Prostate gland (tissue), 2 donors: ENCODE measurements around the gene RNF220. TPM values are rescaled to one million over a fixed set of nuclear protein-coding genes. Genes with fewer than 3 reads are reported as not detected.

Experiments used
- DNase-seq: peaks from one replicate; pipeline ENCODE4 v3.0.0-alpha.2; 2019; ENCODE audit warnings: low spot score
- H3K27ac ChIP-seq, 2 donors: fragments of 200-600 bp; sonication (generic); 2 replicates each; pipeline ENCODE4 v1.5.1; 2017 to 2019
- H3K27me3 ChIP-seq: fragments of 200-600 bp; sonication (generic); replicated peaks from 2 replicates; pipeline ENCODE4 v1.5.1; 2019; ENCODE audit not compliant: insufficient read depth
- H3K36me3 ChIP-seq, 2 donors: fragments of 200-600 bp; sonication (generic); 1 replicate in 1 of 2; 2 replicates in 1 of 2; pipeline versions ENCODE4 v1.5.1 to v1.8.1; 2017 to 2019
- H3K4me1 ChIP-seq: fragments of 200-600 bp; sonication (generic); replicated peaks from 2 replicates; pipeline ENCODE4 v1.5.1; 2019
- H3K4me3 ChIP-seq, 2 donors: fragments of 200-600 bp; sonication (generic); 2 replicates each; pipeline ENCODE4 v1.5.1; 2017 to 2019
- H3K9me3 ChIP-seq: fragments of 200-600 bp; sonication (generic); 2 replicates; pipeline ENCODE4 v1.5.1; 2017
- CTCF ChIP-seq, 4 experiments: fragments of 200-600 bp in 2 of 4; fragments of 450-650 bp in 2 of 4; sonication (generic) in 2 of 4; IDR thresholded peaks; 1 replicate in 3 of 4; 2 replicates in 1 of 4; pipeline ENCODE4 v1.5.1; 2016 to 2019; ENCODE audit warnings: antibody characterized with exemption in 4 of 4, mild to moderate bottlenecking in 2 of 4, moderate library complexity in 2 of 4
- POLR2A ChIP-seq: fragments of 450-650 bp; IDR thresholded peaks from one replicate; pipeline ENCODE4 v1.6.1; 2016; ENCODE audit warnings: antibody characterized with exemption, mild to moderate bottlenecking
- POLR2AphosphoS5 ChIP-seq: sonication (generic); formaldehyde crosslinking; IDR thresholded peaks from one replicate; pipeline ENCODE4 v1.6.1; 2017; ENCODE audit warnings: antibody characterized with exemption
- WGBS: methylation state at CpG from one replicate; pipeline ENCODE4 v1.1.5; 2018; 5-methylcytosine and 5-hydroxymethylcytosine counted together
- intact Hi-C: fragments of 100-400 bp; cut with DNase I; formaldehyde crosslinking; loops from one replicate; pipeline ENCODE4 v1.14.2; 2022
- total RNA-seq, 2 donors: library from RNA; depleted of rRNA; stranded (reverse); fragments of >200 nt; gene quantifications; one replicate each; pipeline ENCODE4 v1.1.0, GENCODE V29; 2016

The RNF220 gene
- total RNA-seq, 2 donors from 2014 or later = 116 to 147 TPM

DNA sequence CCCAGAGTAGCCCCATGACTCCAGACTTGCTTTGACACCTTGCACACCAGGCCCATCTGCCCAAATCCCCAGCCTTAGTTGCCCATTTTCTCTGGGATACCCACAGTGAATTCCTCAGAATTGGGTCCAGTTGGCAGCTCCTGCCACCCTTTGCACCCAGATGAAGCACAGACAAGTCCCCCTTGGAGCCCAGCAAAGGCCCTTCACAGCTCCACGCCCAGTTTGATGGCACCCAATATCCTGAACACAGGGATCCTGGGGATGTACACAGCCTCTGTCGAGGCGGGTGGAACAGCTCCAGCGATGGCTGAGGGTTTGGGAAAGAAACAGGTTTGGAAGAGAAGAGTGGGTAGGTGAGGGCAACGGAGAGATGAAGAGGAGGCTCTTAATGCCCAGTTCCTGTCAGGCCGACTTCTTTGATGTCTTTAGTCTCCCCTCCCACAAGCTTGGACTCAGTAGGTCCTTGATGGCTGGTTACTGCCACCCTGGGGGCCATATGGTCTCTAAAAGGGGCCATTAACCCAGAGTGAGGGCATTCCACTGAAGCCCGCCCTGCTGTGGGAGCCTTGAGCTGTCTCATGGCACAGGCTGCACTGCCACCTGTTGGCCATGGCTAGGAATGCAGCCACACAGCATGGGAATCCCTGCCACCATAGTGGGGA lies 247.5 kb downstream of the RNF220 start:
- TF ChIP-seq CTCF (IDR thresholded peaks at IDR 0.05) (peak; percentile 86 to 94 (median 92)), POLR2A (no peak), POLR2AphosphoS5 (peak; percentile 19)
- no peaks in the 10 kb centered on the region for H3K27me3 ChIP-seq
- 46% methylated on average over 7 of the region's 7 CpGs for WGBS
- peak; percentile 63 for DNase-seq
- intact Hi-C loops = loop anchor here (2.0 to 10.0 kb wide), 3 partner anchors 42 to 435 kb away; no protein-coding TSS in a partner anchor
- H3K27ac ChIP-seq = no peak overlapping the region
- H3K4me3 ChIP-seq = no peak overlapping the region
- peaks cover 11% of the 10 kb centered on the region for H3K4me1 ChIP-seq
- H3K9me3 ChIP-seq = no peaks in the 10 kb centered on the region
- no peaks in the 10 kb centered on the region for H3K36me3 ChIP-seq

GRCh38 chr1:44653107-44653964 lies 248.3 kb downstream of the RNF220 start:
- TF ChIP-seq POLR2A (no peak), CTCF (IDR thresholded peaks at IDR 0.05) (no peak), POLR2AphosphoS5 (no peak)
- DNase-seq = no peak
- Histone ChIP-seq H3K36me3 (no peaks in the 10 kb centered on the region), H3K27me3 (no peaks in the 10 kb centered on the region), H3K9me3 (no peaks in the 10 kb centered on the region), H3K4me3 (no peak overlapping the region), H3K4me1 (peaks cover 11% of the 10 kb centered on the region), H3K27ac (no peak overlapping the region)
- WGBS = 62% methylated on average over 11 of the region's 11 CpGs
- intact Hi-C loops = loop anchor here (2.0 to 10.0 kb wide), 3 partner anchors 43 to 436 kb away; no protein-coding TSS in a partner anchor

DNA sequence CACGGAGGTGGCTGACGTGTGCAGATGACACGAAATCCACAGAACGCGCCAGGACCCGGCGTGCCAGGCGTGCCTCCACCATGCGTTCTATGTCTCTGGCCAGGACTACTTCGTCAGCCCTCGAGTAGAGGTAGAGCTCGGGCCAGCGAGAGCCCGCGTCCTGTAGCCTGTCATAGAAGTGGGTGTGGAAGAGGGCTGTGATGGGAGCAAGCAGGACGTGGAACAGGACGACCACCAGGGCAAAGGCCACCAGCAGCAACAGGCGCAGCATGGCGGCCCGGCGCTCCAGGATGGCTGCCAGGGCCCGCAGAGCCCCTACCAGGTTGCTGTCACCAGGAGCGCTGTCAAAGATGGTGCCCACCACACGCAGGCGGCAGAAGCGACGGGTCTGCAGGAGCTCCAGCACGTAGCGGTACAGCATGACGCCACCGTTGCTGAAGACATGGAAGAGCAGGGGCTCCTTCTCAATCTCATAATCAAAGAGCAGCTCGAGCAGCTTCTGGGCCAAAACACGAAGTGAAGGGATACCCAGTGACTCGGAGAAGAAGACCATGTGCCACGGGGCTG lies 249.6 kb downstream of the RNF220 start:
- WGBS = 92% methylated on average over 35 of the region's 35 CpGs
- Histone ChIP-seq H3K4me3 (no peak overlapping the region), H3K36me3 (no peaks in the 10 kb centered on the region), H3K27me3 (no peaks in the 10 kb centered on the region), H3K27ac (no peak overlapping the region), H3K9me3 (no peaks in the 10 kb centered on the region), H3K4me1 (peaks cover 7% of the 10 kb centered on the region)
- TF ChIP-seq POLR2AphosphoS5 (no peak), POLR2A (no peak), CTCF (IDR thresholded peaks at IDR 0.05) (no peak)
- intact Hi-C loops = loop anchor here (5.0 to 10.0 kb wide), 2 partner anchors 280 to 437 kb away; no protein-coding TSS in a partner anchor
- no peak for DNase-seq

GRCh38 chr1:44655609-44656008 lies 250.6 kb downstream of the RNF220 start:
- H3K27ac ChIP-seq = no peak overlapping the region
- intact Hi-C loops = loop anchor here (10.0 kb wide), 1 partner anchor 281 kb away; no protein-coding TSS in a partner anchor
- 75% methylated on average over 5 of the region's 5 CpGs for WGBS
- TF ChIP-seq CTCF (IDR thresholded peaks at IDR 0.05) (peak in 3 of 4 experiments; percentile 40 to 64 (median 42)), POLR2A (no peak)
- H3K4me3 ChIP-seq = no peak overlapping the region
- no peaks in the 10 kb centered on the region for H3K27me3 ChIP-seq
- H3K4me1 ChIP-seq = no peaks in the 10 kb centered on the region
- H3K36me3 ChIP-seq = no peaks in the 10 kb centered on the region
- DNase-seq = no peak
- H3K9me3 ChIP-seq = no peaks in the 10 kb centered on the region
